Heart left ventricle (tissue), 13 donors: ENCODE results near the gene SPAG7.

ENCODE experiments used
- CTCF ChIP-seq, 12 donors: fragments of 200-600 bp; sonication (generic) in 4 of 12; IDR thresholded peaks; one replicate each; pipeline versions ENCODE4 v1.5.0 to v1.8.0; 2018 to 2022; ENCODE audit warnings: antibody characterized with exemption in 12 of 12, mild to moderate bottlenecking in 5 of 12
- POLR2A ChIP-seq, 2 donors: fragments of 450-650 bp; IDR thresholded peaks; one replicate each; pipeline ENCODE4 v1.6.1; 2017; ENCODE audit warnings: antibody characterized with exemption in 2 of 2, mild to moderate bottlenecking in 2 of 2, moderate library complexity in 2 of 2
- donor health status: ischemic (EF 13 %, LVEDD 7.1; RV severe dilation, severe dysfunction).
- donor health status: DM: no; HTN: yes; CAD: no.
- donor health status: DM: no; HTN: no; CAD: no.
- donor health status: ischemic (EF 25% LVEDD 6.9; RV normal size, moderate dysfunction).
- donor health status: ischemic (EF 25% LVEDD 5.7; RV mildly dilated, moderate dysfunction).
- donor health status: ischemic (EF 35%, LVEDD 5.7; RV mildly dilated, moderate dysfunction).
- donor health status: nonischemic (EF 11% LVEDD 7.7; RV severe dilation, severe dysfunction).
- donor health status: DM: yes; HTN: yes; CAD: no.
- donor health status: PGD.
- donor health status: ischemic (EF 29% LVEDD 5.4; RV normal size, mild dysfunction).
- donor health status: nonischemic (EF 23%, LVEDD 6.1; RV moderate dilation, normal function).

- TF ChIP-seq CTCF (IDR thresholded peaks at IDR 0.05) (no peak), POLR2A (IDR thresholded peaks at IDR 0.05) (no peak)
These were observed 18.8 kb upstream of the SPAG7 start for GRCh38 chr17:4986403-4986802.
